ENCODE data around the gene VPS36. TPM values are rescaled to one million over a fixed set of nuclear protein-coding genes. Genes with fewer than 3 reads are reported as not detected.

Gene VPS36
- total RNA-seq, 1 experiment from 2014 or later = 52.9 TPM

DNA sequence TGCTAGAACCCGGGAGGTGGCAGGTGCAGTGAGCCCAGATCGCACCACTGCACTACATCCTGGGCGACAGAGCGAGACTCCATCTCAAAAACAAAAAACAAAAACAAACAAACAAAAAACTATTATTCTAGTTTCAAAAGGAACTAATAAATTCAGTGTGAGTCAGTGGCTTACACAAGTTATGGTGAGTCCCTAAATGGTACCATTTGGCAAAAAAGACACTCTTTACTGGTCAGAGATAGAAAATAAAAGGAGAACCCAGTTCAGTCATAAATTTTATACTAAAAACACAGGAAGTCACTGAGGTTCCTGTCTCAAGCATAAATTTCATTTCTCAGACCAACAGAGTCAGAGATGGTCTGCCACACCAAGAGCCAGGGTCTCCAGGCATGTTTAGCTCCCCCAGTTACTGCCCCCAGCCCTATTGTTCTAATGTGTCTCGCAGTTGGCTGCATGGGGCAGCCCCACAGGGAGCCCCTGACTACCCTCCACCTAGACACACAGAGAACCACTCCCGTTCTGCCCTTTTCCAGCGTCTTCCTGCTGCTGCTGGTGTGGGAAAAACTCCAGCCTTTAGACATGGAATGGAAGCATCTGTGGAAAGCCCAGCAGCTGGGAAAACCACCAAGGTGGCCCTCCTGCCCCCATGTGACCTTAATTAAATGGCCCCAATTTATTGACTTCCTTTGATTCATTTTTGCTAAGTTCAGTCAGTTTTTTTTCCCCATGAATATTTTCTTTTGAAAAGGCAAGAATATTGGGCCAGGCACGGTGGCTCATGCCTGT lies 56.7 kb downstream of the VPS36 start:
- ChIA-PET POLR2A (ENCODE audit: low non-redundant PET) (no interaction called here), CTCF (no interaction called here)
- Histone ChIP-seq H3K27ac (ENCODE audit: low read depth, low read length, poor library complexity, severe bottlenecking) (no peak overlapping the region), H3K27me3 (replicated peaks; ENCODE audit: insufficient read depth, low read depth, low read length, poor library complexity) (no peaks in the 10 kb centered on the region), H3K9me3 (ENCODE audit: low read depth, low read length, poor library complexity, severe bottlenecking) (no peaks in the 10 kb centered on the region), H3K4me1 (ENCODE audit: insufficient read depth, low read length, poor library complexity, severe bottlenecking) (no peaks in the 10 kb centered on the region), H3K36me3 (ENCODE audit: insufficient read depth, low read length, poor library complexity, severe bottlenecking) (no peaks in the 10 kb centered on the region), H3K4me3 (ENCODE audit: low read depth, low read length, poor library complexity, severe bottlenecking) (no peak overlapping the region)
- DNase-seq (ENCODE audit: low spot score) = no peak
- BruUV-seq (replicated peaks) = no TSS peak
- TF ChIP-seq, protein P1, sequence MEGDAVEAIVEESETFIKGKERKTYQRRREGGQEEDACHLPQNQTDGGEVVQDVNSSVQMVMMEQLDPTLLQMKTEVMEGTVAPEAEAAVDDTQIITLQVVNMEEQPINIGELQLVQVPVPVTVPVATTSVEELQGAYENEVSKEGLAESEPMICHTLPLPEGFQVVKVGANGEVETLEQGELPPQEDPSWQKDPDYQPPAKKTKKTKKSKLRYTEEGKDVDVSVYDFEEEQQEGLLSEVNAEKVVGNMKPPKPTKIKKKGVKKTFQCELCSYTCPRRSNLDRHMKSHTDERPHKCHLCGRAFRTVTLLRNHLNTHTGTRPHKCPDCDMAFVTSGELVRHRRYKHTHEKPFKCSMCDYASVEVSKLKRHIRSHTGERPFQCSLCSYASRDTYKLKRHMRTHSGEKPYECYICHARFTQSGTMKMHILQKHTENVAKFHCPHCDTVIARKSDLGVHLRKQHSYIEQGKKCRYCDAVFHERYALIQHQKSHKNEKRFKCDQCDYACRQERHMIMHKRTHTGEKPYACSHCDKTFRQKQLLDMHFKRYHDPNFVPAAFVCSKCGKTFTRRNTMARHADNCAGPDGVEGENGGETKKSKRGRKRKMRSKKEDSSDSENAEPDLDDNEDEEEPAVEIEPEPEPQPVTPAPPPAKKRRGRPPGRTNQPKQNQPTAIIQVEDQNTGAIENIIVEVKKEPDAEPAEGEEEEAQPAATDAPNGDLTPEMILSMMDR (conservative IDR thresholded peaks at IDR 0.05; ENCODE audit: low read depth, low read length) = no peak
- TF ChIP-seq EZH2 (IDR thresholded peaks at IDR 0.05; ENCODE audit: borderline replicate concordance, low read depth, low read length, poor library complexity, severe bottlenecking) = no peak
- intact Hi-C loops (cut with micrococcal nuclease; ENCODE audit: unreplicated experiment) = no loop called here

DNA sequence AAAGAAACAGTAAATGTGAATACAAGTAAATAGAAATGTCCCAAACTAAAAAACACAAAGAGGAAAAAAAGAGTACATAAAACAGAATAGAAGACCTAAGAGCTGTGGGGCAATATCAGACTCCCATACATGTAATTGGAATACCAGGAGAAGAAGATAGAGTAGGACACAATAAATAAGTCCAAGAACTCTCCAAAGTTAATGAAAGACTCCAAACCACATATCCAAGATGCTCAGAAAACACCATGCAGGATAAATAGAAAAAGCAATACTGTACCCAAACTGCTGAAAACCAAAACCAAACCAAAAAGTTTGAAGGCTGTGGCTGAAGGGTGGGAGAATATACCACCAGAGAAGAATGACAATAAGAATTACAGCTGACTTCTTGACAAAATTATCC lies 62.7 kb downstream of the VPS36 start:
- TF ChIP-seq, protein P1 (conservative IDR thresholded peaks at IDR 0.05; ENCODE audit: low read depth, low read length) = no peak
- no peak for TF ChIP-seq EZH2 (IDR thresholded peaks at IDR 0.05; ENCODE audit: borderline replicate concordance, low read depth, low read length, poor library complexity, severe bottlenecking)
- Histone ChIP-seq H3K9me3 (ENCODE audit: low read depth, low read length, poor library complexity, severe bottlenecking) (no peaks in the 10 kb centered on the region), H3K4me1 (ENCODE audit: insufficient read depth, low read length, poor library complexity, severe bottlenecking) (no peaks in the 10 kb centered on the region), H3K27ac (ENCODE audit: low read depth, low read length, poor library complexity, severe bottlenecking) (no peak overlapping the region), H3K36me3 (ENCODE audit: insufficient read depth, low read length, poor library complexity, severe bottlenecking) (no peaks in the 10 kb centered on the region), H3K4me3 (ENCODE audit: low read depth, low read length, poor library complexity, severe bottlenecking) (no peak overlapping the region), H3K27me3 (replicated peaks; ENCODE audit: insufficient read depth, low read depth, low read length, poor library complexity) (no peaks in the 10 kb centered on the region)
- no TSS peak for BruUV-seq (replicated peaks)
- no peak for DNase-seq (ENCODE audit: low spot score)
- intact Hi-C loops (cut with micrococcal nuclease; ENCODE audit: unreplicated experiment) = no loop called here
- ChIA-PET POLR2A (ENCODE audit: low non-redundant PET) (no interaction called here), CTCF (no interaction called here)

DNA sequence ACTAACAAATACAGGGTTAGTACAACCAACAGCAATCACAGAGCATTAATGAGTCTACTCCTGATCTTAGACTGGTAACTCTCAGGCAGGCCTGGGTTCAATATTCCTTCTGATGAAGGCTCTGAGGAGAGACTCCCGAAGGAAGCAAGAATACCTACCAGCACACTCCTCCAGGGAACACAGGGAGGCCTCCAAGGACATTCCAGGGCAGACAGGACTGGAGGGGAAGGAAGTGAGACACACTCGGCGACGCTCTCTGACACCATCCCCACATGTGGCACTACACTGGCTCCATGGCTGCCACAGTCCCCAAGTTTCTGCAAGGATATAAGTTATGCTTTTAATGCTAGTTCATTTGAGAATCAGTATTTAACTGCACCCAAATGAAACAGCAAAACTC lies 64.6 kb downstream of the VPS36 start:
- TF ChIP-seq, protein P1 (conservative IDR thresholded peaks at IDR 0.05; ENCODE audit: low read depth, low read length) = no peak
- TF ChIP-seq EZH2 (IDR thresholded peaks at IDR 0.05; ENCODE audit: borderline replicate concordance, low read depth, low read length, poor library complexity, severe bottlenecking) = no peak
- intact Hi-C loops (cut with micrococcal nuclease; ENCODE audit: unreplicated experiment) = no loop called here
- Histone ChIP-seq H3K27ac (ENCODE audit: low read depth, low read length, poor library complexity, severe bottlenecking) (no peak overlapping the region), H3K9me3 (ENCODE audit: low read depth, low read length, poor library complexity, severe bottlenecking) (no peaks in the 10 kb centered on the region), H3K27me3 (replicated peaks; ENCODE audit: insufficient read depth, low read depth, low read length, poor library complexity) (no peaks in the 10 kb centered on the region), H3K36me3 (ENCODE audit: insufficient read depth, low read length, poor library complexity, severe bottlenecking) (no peaks in the 10 kb centered on the region), H3K4me1 (ENCODE audit: insufficient read depth, low read length, poor library complexity, severe bottlenecking) (no peaks in the 10 kb centered on the region), H3K4me3 (ENCODE audit: low read depth, low read length, poor library complexity, severe bottlenecking) (no peak overlapping the region)
- POLR2A ChIA-PET (ENCODE audit: low non-redundant PET) = no interaction called here
- no TSS peak for BruUV-seq (replicated peaks)
- CTCF ChIA-PET = no interaction called here
- no peak for DNase-seq (ENCODE audit: low spot score)
